Gastrocnemius medialis (tissue), 4 donors: ENCODE data around the gene CPED1. TPM values are rescaled to one million over a fixed set of nuclear protein-coding genes. Genes with fewer than 3 reads are reported as not detected.

ENCODE experiments used
- ATAC-seq, 2 donors: fragments of 150-250 bp; one replicate each; pipeline ENCODE4 v1.9.1; 2016
- DNase-seq, 2 donors: peaks; one replicate each; pipeline ENCODE4 v3.0.0-alpha.2; 2019
- H3K27ac ChIP-seq, 4 donors: fragments of 200-600 bp; sonication (generic); 1 replicate in 1 of 4; 2 replicates in 3 of 4; pipeline ENCODE4 v1.5.1; 2016 to 2018; ENCODE audit warnings: mild to moderate bottlenecking in 2 of 4, moderate library complexity in 1 of 4
- H3K27me3 ChIP-seq, 3 donors: fragments of 200-600 bp; sonication (generic) in 2 of 3; 1 replicate in 1 of 3; 2 replicates in 2 of 3; pipeline versions ENCODE4 v1.5.1 to v1.6.0; 2016 to 2019; ENCODE audit warnings: mild to moderate bottlenecking in 1 of 3, moderate library complexity in 1 of 3
- H3K36me3 ChIP-seq, 2 donors: fragments of 200-600 bp; sonication (generic) in 1 of 2; one replicate each; pipeline ENCODE4 v1.5.1; 2017 to 2018
- H3K4me1 ChIP-seq, 2 donors: fragments of 200-600 bp; sonication (generic) in 1 of 2; one replicate each; pipeline ENCODE4 v1.5.1; 2016 to 2017; ENCODE audit warnings: mild to moderate bottlenecking in 2 of 2
- H3K4me3 ChIP-seq, 4 donors: fragments of 200-600 bp; sonication (generic) in 3 of 4; 1 replicate in 1 of 4; 2 replicates in 3 of 4; pipeline ENCODE4 v1.5.1; 2016 to 2019; ENCODE audit warnings: mild to moderate bottlenecking in 2 of 4
- H3K9me3 ChIP-seq, 3 donors: fragments of 200-600 bp; sonication (generic) in 2 of 3; 1 replicate in 1 of 3; 2 replicates in 2 of 3; pipeline ENCODE4 v1.5.1; 2016 to 2019
- POLR2A ChIP-seq, 2 donors: fragments of 450-650 bp; IDR thresholded peaks; one replicate each; pipeline ENCODE4 v1.6.1; 2017; ENCODE audit warnings: antibody characterized with exemption in 2 of 2, mild to moderate bottlenecking in 2 of 2, moderate library complexity in 2 of 2
- in situ Hi-C, 4 donors: fragments of 200-750 bp; cut with MboI; loops; one replicate each; pipeline versions ENCODE4 v1.15.0 to v1.8.0; 2017; ENCODE audit warnings: low sequenced_read_pairs in 4 of 4
- intact Hi-C: fragments of 100-400 bp; cut with DNase I; formaldehyde crosslinking; loops from one replicate; pipeline ENCODE4 v1.15.1; 2023; ENCODE audit warnings: low total_unique reads
- total RNA-seq, 4 donors: library from RNA; depleted of rRNA; stranded (reverse); fragments of >200 nt; gene quantifications; one replicate each; pipeline versions ENCODE4 v1.1.0 to v1.2.3, GENCODE V29; 2016
- TF ChIP-seq, protein P1 (sequence below), 5 experiments: fragments of 450-650 bp in 3 of 5; fragments of 200-600 bp in 2 of 5; sonication (generic) in 2 of 5; IDR thresholded peaks in 4 of 5; conservative IDR thresholded peaks in 1 of 5; 1 replicate in 4 of 5; 2 replicates in 1 of 5; pipeline ENCODE4 v1.5.1; 2016 to 2019; ENCODE audit warnings: antibody characterized with exemption in 5 of 5, mild to moderate bottlenecking in 3 of 5, moderate library complexity in 3 of 5

CPED1 gene
- total RNA-seq, 4 donors from 2014 or later: 4.8 to 35.5 (median 34.1) TPM

DNA sequence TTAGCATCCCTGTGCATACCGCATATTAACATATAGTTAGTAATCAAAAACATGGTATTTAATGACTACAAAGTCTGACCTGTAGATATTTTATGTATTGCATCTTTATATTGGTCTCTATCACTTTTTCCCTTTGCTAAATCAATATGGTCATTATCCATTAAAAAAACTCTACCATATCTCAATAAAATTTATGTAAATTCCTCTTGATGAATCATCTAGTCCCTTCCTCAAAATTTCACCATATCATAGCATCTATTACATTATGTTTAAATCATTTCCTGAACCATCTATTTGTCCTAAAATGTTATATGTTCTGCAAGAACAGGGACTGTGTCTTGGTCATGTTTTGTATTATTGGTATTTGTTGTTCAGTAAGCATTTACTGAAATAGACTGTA is 45.6 kb upstream of the CPED1 start:
- no peaks in the 10 kb centered on the region for H3K36me3 ChIP-seq
- no peak overlapping the region for H3K4me3 ChIP-seq
- TF ChIP-seq POLR2A (IDR thresholded peaks at IDR 0.05): no peak
- TF ChIP-seq, protein P1, sequence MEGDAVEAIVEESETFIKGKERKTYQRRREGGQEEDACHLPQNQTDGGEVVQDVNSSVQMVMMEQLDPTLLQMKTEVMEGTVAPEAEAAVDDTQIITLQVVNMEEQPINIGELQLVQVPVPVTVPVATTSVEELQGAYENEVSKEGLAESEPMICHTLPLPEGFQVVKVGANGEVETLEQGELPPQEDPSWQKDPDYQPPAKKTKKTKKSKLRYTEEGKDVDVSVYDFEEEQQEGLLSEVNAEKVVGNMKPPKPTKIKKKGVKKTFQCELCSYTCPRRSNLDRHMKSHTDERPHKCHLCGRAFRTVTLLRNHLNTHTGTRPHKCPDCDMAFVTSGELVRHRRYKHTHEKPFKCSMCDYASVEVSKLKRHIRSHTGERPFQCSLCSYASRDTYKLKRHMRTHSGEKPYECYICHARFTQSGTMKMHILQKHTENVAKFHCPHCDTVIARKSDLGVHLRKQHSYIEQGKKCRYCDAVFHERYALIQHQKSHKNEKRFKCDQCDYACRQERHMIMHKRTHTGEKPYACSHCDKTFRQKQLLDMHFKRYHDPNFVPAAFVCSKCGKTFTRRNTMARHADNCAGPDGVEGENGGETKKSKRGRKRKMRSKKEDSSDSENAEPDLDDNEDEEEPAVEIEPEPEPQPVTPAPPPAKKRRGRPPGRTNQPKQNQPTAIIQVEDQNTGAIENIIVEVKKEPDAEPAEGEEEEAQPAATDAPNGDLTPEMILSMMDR (IDR thresholded peaks at IDR 0.05 in 4 of 5, conservative IDR thresholded peaks at IDR 0.05 in 1 of 5): no peak
- DNase-seq (no peak), ATAC-seq (no peak)
- H3K4me1 ChIP-seq: no peaks in the 10 kb centered on the region
- intact Hi-C loops (loop anchor here (2.0 to 5.0 kb wide), 2 partner anchors 86 to 136 kb away; no protein-coding TSS in a partner anchor), in situ Hi-C loops (loop anchor here in 2 of 4 donors (25.0 kb wide), 1 partner anchor 131 kb away; no protein-coding TSS in a partner anchor)
- no peak overlapping the region for H3K27ac ChIP-seq
- no peaks in the 10 kb centered on the region for H3K9me3 ChIP-seq
- no peaks in the 10 kb centered on the region for H3K27me3 ChIP-seq

- intact Hi-C loops: loop anchor here (5.0 kb wide), 1 partner anchor 138 kb away; no protein-coding TSS in a partner anchor
- H3K27me3 ChIP-seq: no peaks in the 10 kb centered on the region
- ATAC-seq: no peak
- no peaks in the 10 kb centered on the region for H3K4me1 ChIP-seq
- H3K9me3 ChIP-seq: no peaks in the 10 kb centered on the region
- no peak for DNase-seq
- TF ChIP-seq POLR2A (IDR thresholded peaks at IDR 0.05): no peak
- TF ChIP-seq, protein P1 (IDR thresholded peaks at IDR 0.05 in 4 of 5, conservative IDR thresholded peaks at IDR 0.05 in 1 of 5): no peak
- in situ Hi-C loops: loop anchor here in 2 of 4 donors (25.0 kb wide), 1 partner anchor 133 kb away; no protein-coding TSS in a partner anchor
- no peak overlapping the region for H3K4me3 ChIP-seq
- no peaks in the 10 kb centered on the region for H3K36me3 ChIP-seq
- no peak overlapping the region for H3K27ac ChIP-seq
Measured at GRCh38 chr7:120944826-120945562, 43.5 kb upstream of the CPED1 start.

DNA sequence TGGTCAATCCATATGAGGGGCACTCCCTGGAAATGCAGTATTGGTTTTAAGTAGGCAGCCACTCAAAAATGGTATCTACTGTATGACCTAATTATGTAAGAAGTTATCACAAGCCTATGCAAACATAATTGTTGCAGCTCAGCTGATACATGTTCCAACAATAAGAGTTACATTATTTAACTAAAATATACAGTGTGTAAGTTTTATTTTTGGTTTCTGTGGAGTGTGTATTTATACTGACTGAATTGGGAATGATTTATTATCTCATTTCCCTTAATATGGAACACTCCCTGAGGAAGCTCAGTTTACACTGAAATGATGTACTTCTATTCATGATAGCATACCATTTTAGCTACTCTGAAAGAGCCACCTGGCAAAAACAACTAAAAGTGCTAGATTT is 40.5 kb upstream of the CPED1 start:
- DNase-seq (no peak), ATAC-seq (no peak)
- Histone ChIP-seq H3K36me3 (peaks cover 0 to 5% of the 10 kb centered on the region in 2 donors), H3K4me1 (peaks cover 15% of the 10 kb centered on the region in 2 donors), H3K9me3 (no peaks in the 10 kb centered on the region), H3K27me3 (no peaks in the 10 kb centered on the region), H3K4me3 (no peak overlapping the region), H3K27ac (no peak overlapping the region)
- in situ Hi-C loops (loop anchor here in 2 of 4 donors (25.0 kb wide), 1 partner anchor 136 kb away; no protein-coding TSS in a partner anchor), intact Hi-C loops (no loop called here)
- TF ChIP-seq, protein P1 (IDR thresholded peaks at IDR 0.05 in 4 of 5, conservative IDR thresholded peaks at IDR 0.05 in 1 of 5): no peak
- TF ChIP-seq POLR2A (IDR thresholded peaks at IDR 0.05): no peak

DNA sequence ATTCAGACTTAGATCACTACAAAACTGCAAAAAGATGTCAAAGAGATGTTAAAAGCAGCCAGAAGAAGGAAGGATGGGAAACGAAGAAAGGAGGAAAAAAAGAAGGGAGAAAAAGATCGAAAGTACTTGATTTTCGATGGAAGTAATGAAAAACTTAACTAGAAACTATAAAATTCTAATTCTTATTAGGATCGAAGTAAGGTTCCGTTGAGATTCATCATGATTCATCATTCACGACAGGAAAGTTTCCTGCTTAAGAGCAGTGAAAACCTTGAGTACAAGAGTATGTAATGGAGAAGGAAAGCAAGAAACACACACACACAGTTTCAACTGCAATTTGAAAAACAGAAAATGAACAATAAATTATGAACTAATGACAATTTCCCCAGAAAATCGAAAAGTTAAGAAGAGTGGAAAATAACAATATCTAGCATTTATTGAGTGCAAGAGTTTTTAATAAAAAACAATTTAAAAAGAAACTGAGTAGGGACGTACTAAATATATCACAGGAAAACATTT is 39.1 kb upstream of the CPED1 start:
- intact Hi-C loops (no loop called here), in situ Hi-C loops (loop anchor here in 2 of 4 donors (25.0 kb wide), 1 partner anchor 137 kb away; no protein-coding TSS in a partner anchor)
- H3K4me1 ChIP-seq: peaks cover 15% of the 10 kb centered on the region in 2 donors
- H3K36me3 ChIP-seq: peaks cover 0 to 19% of the 10 kb centered on the region in 2 donors
- TF ChIP-seq, protein P1 (IDR thresholded peaks at IDR 0.05 in 4 of 5, conservative IDR thresholded peaks at IDR 0.05 in 1 of 5): no peak
- TF ChIP-seq POLR2A (IDR thresholded peaks at IDR 0.05): no peak
- ATAC-seq (no peak), DNase-seq (no peak)
- no peaks in the 10 kb centered on the region for H3K27me3 ChIP-seq
- H3K9me3 ChIP-seq: no peaks in the 10 kb centered on the region
- peak overlapping the region in 1 of 4 donors; percentile 98 for H3K27ac ChIP-seq
- peak overlapping the region; percentile 70 to 82 (median 74) for H3K4me3 ChIP-seq
